Epidermal melanocyte (primary cell): ENCODE measurements around the gene VPS18.

Source experiments
- DNase-seq: peaks from one replicate; pipeline ENCODE4 v3.0.0; 2011; ENCODE audit warnings: low spot score; ENCODE audit not compliant: insufficient read length

The VPS18 gene

GRCh38 chr15:40900256-40901052 lies 6.2 kb downstream of the VPS18 start:
- DNase-seq = no peak

DNA sequence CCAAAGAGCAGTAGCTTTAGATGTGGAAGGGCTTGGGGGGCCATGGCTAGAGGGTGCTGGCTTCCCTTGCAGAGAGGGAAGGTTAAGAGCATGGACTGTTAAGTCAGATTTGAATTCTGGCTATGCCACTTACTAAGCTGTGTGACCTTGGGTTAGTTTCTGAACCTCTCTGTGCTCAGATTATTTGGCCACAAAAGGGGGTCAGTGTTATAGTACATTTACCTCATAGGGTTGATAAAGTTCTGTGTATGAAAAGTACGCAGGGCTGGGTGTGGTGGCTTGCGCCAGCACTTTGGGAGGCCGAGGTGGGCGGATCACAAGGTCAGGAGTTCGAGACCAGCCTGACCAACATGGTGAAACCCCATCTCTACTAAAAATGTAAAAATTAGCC lies 6.8 kb downstream of the VPS18 start:
- DNase-seq = no peak

- no peak for DNase-seq
Observed at GRCh38 chr15:40902605-40903561, 8.6 kb downstream of the VPS18 start.

GRCh38 chr15:40904552-40905201 lies 10.4 kb downstream of the VPS18 start:
- DNase-seq = no peak

- DNase-seq = peak; percentile 64
Observed at GRCh38 chr15:40906091-40906990, 12.1 kb downstream of the VPS18 start.

GRCh38 chr15:40906991-40907802 lies 12.9 kb downstream of the VPS18 start:
- DNase-seq = no peak

- DNase-seq = no peak
Observed at GRCh38 chr15:40908095-40908494, 13.8 kb downstream of the VPS18 start.

- DNase-seq = no peak
Observed at GRCh38 chr15:40909662-40910630, 15.7 kb downstream of the VPS18 start.

- DNase-seq = no peak
Observed at GRCh38 chr15:40911141-40911540, 16.9 kb downstream of the VPS18 start.

GRCh38 chr15:40911693-40912092 lies 17.4 kb downstream of the VPS18 start:
- DNase-seq = no peak

- DNase-seq = no peak
Observed at GRCh38 chr15:40912478-40912877, 18.2 kb downstream of the VPS18 start.

- DNase-seq = no peak
Observed at GRCh38 chr15:40914013-40914412, 19.8 kb downstream of the VPS18 start.

DNA sequence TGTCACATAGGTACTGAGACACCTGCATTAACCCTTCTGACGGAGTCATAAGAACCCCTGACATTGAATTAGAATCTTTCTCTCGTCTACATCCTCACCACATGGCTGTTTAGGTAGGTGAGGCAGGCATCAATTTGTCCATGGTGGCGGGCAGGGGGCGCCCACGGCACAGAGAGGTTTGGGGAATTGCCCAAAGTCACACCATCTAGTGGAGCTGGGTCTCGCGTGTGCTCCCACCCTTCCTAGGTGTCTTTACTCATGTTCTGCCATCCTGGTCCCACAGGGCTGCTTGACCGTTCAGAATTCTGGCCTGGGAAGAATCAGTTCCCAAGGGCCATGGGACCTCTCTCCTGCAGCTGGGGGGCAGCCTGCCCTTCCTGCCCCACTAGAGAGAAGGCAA lies 20.2 kb downstream of the VPS18 start:
- no peak for DNase-seq

DNA sequence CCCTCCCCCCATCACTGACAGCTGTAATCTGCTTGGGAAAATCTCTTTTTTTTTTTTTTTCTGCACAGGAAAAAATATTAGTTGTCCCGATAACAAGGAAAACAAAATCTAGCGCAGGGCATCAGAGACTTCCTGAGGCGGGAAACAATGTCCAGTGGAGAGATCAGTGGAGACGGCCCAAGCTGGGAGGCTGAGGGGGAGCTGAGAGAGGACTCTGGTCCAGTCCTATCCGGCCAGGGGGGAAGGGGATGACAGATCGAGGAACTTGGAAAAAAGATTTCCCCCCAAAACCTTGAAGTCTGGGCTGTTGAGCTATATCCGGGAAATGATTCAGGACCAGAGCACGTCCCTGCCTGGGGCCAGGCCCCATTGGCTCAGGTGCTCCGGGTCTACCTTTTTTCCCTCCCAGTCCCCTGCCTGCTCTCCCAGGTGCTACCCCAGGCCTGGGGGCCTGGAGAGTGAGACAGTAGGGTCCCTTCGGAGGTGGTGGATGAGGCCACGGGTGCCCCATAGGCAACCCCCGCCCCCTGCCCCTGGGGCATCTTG lies 20.9 kb downstream of the VPS18 start:
- DNase-seq = no peak

GRCh38 chr15:40915679-40916078 lies 21.4 kb downstream of the VPS18 start:
- DNase-seq = no peak

DNA sequence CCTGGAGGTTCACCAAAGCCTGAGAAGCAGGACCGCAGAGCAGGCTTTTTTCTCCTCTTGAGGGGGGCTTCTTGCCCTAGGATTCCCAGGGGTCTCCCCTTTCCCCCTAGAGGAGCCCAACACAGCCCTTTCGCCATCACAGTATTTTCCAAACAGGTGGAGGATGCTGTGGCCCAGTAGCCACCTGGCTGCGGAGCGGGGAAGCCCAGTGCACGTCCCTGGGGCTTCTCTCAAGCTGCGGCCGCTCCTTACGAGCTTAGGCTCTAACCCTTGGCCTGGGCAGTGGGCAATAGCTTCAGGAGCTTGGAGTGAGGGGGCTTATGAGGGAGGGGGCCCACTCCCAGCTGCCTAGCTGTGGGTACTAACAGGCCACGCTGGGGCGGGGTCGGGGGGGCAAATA lies 23.3 kb downstream of the VPS18 start:
- DNase-seq = no peak

DNA sequence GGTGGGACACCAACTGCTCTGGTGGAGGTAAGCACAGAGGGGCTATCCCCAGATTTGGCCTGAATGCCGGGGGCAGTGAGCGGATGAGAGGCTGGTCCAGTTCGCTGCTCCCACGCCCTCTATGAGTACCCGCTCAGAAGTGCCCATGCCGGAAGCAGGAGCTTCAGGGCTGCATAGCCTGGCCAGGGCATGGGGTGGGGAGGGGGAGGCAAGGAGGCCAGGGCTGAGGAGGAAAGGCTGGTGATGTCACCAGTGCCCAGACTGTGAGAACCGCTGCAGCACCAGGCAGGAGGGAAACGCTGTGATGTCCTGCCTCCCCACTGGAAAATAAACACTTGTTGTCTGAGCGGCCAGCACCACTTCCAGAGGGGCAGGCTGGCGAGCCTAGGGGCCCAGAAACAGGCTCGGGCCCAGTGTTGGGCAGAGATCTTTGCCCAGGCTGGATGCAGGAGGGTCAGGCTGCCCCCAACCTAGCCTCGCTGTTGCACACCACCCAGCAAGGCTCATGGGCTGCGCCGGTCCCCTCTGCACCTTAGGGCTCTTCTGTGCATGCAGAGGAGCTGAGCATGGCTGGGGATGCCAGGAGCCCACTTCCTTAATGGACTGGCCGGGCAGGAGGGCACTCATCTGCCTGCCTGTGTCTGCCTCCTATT lies 24.0 kb downstream of the VPS18 start:
- DNase-seq = no peak

GRCh38 chr15:40918799-40919392 lies 24.6 kb downstream of the VPS18 start:
- DNase-seq = no peak
